Colonic mucosa (tissue), 4 donors: ENCODE data around the gene SCUBE2. TPM values are rescaled to one million over a fixed set of nuclear protein-coding genes. Genes with fewer than 3 reads are reported as not detected.

Source experiments
- DNase-seq: peaks from one replicate; pipeline ENCODE4 v3.0.0-alpha.2; 2020
- H3K27ac ChIP-seq: fragments of 200-600 bp; one replicate; pipeline ENCODE4 v1.8.0; 2021
- H3K27me3 ChIP-seq: fragments of 200-600 bp; one replicate; pipeline ENCODE4 v1.8.0; 2021
- H3K36me3 ChIP-seq: fragments of 200-600 bp; one replicate; pipeline ENCODE4 v1.8.0; 2021
- H3K4me1 ChIP-seq: fragments of 200-600 bp; one replicate; pipeline ENCODE4 v1.8.0; 2021; ENCODE audit warnings: mild to moderate bottlenecking
- H3K4me3 ChIP-seq: fragments of 200-600 bp; one replicate; pipeline ENCODE4 v1.8.0; 2021
- H3K9ac ChIP-seq, 2 donors: one replicate each; pipeline ENCODE4 v1.7.0; 2013; ENCODE audit warnings: control low read depth in 2 of 2, low read depth in 2 of 2, low read length in 2 of 2
- H3K9me3 ChIP-seq: fragments of 200-600 bp; one replicate; pipeline ENCODE4 v1.8.0; 2021
- intact Hi-C: fragments of 100-400 bp; cut with DNase I; formaldehyde crosslinking; loops from one replicate; pipeline ENCODE4 v1.14.1; 2022
- total RNA-seq, 2 donors: library from RNA; stranded (reverse); fragmentation: NEBNext Ultra II Directional in 1 of 2; extraction: Animal tissue kit (Norgen Biotek cat#: 25700) in 1 of 2; gene quantifications; one replicate each; pipeline ENCODE4 v1.2.1, GENCODE V29; 2021
- TF ChIP-seq, protein P1 (sequence below): fragments of 200-600 bp; IDR thresholded peaks from one replicate; pipeline ENCODE4 v1.8.0; 2022; ENCODE audit warnings: antibody characterized with exemption, mild to moderate bottlenecking
- donor health status: healthy.
- donor health status: DM: no; HTN: no; CAD: no.
- donor health status: DM: no; HTN: no; CAD: no.

SCUBE2 gene
- total RNA-seq, 2 donors from 2014 or later, result 2.5 to 7.5 TPM

DNA sequence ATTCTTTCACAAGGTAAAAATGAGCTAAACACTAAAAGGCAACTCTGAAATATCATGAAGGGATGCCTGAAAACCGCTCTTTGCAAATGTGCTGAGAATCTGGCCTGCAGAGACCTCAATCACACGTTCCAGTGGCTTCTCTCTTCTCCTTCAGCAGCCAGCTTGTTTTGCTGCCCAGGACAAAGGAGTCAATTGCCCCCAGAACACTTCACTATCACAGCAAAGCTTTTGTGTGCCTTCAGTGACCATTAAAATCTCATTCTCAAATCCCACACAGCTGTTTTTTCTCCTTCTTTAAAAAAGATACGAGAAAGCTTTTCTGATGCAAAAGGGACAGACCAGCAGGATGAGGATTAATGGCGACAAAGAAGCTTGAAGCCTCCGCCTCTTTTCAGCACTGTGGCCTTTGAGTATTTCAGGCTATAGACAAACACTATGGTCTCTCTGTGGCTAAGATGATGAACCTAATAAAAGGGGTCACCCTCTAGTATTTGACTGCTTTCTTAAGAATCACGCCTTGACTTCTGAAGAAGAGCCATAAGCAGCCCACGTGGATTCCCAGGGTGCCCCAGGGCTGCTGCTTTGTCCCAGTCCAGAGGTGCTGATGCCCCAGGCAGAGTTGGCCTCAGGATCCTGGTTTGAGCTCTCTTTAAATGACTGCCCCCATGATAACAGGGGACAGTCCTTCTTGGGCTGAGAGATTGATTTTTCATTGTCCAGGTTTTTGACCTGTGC, 54.2 kb downstream of the SCUBE2 start:
- Histone ChIP-seq H3K27me3 (no peaks in the 10 kb centered on the region), H3K4me3 (no peak overlapping the region), H3K9ac (no peak overlapping the region), H3K27ac (no peak overlapping the region), H3K36me3 (no peaks in the 10 kb centered on the region), H3K4me1 (no peaks in the 10 kb centered on the region), H3K9me3 (no peaks in the 10 kb centered on the region)
- DNase-seq, result no peak
- TF ChIP-seq, protein P1, sequence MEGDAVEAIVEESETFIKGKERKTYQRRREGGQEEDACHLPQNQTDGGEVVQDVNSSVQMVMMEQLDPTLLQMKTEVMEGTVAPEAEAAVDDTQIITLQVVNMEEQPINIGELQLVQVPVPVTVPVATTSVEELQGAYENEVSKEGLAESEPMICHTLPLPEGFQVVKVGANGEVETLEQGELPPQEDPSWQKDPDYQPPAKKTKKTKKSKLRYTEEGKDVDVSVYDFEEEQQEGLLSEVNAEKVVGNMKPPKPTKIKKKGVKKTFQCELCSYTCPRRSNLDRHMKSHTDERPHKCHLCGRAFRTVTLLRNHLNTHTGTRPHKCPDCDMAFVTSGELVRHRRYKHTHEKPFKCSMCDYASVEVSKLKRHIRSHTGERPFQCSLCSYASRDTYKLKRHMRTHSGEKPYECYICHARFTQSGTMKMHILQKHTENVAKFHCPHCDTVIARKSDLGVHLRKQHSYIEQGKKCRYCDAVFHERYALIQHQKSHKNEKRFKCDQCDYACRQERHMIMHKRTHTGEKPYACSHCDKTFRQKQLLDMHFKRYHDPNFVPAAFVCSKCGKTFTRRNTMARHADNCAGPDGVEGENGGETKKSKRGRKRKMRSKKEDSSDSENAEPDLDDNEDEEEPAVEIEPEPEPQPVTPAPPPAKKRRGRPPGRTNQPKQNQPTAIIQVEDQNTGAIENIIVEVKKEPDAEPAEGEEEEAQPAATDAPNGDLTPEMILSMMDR, result no peak
- intact Hi-C loops, result no loop called here

DNA sequence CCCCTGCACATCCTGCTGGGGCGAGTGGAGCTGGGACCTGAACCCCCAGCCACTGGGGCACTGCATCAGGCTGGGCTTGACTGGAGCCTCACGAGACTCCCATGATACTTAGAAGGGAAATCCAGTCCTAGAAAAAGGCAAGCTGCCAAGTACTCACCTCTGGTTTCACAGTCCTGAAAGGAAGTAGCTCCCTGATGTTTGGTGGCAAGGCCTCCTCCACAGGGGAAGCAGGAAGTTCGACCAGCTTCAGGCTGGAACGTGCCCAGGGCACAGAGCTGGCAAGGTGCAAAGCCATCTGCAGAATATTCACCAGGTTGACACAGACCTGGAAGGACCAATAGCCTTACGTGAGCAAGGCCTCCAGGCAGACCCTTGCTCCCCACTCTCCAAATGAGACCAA, 60.8 kb downstream of the SCUBE2 start:
- TF ChIP-seq, protein P1, result no peak
- Histone ChIP-seq H3K27ac (no peak overlapping the region), H3K27me3 (no peaks in the 10 kb centered on the region), H3K9ac (no peak overlapping the region), H3K4me3 (no peak overlapping the region), H3K36me3 (no peaks in the 10 kb centered on the region), H3K4me1 (no peaks in the 10 kb centered on the region), H3K9me3 (no peaks in the 10 kb centered on the region)
- intact Hi-C loops, result no loop called here
- DNase-seq, result no peak

DNA sequence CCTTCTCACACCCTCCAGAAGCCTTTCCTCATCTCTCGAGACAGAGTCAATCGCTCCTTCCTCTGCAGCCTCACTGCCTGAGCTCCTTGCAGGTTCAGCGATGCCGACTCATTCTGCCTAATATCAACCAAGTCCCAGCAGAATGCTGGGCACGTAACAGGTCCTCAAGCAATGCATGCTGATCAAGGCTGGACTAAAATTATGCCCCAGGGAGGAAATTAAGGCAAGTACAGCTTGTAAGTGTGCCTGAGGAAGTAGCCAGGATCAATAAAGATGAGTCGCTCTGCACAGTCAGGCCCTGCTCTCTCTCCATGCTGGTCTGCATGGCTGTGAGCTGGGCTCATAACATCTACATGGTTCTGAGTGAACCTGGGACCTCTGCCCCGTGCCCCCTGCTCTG, 62.0 kb downstream of the SCUBE2 start:
- no peak for DNase-seq

GRCh38 chr11:9028581-9028980, 62.8 kb downstream of the SCUBE2 start:
- no peaks in the 10 kb centered on the region for H3K9me3 ChIP-seq
- no peak overlapping the region for H3K9ac ChIP-seq
- H3K4me1 ChIP-seq, result no peaks in the 10 kb centered on the region
- H3K36me3 ChIP-seq, result no peaks in the 10 kb centered on the region
- intact Hi-C loops, result no loop called here
- DNase-seq, result no peak
- no peak overlapping the region for H3K4me3 ChIP-seq
- no peaks in the 10 kb centered on the region for H3K27me3 ChIP-seq
- TF ChIP-seq, protein P1, result no peak
- no peak overlapping the region for H3K27ac ChIP-seq

More for the DNA sequence above, 62.0 kb downstream of the SCUBE2 start:
- Histone ChIP-seq H3K4me3 (no peak overlapping the region), H3K27ac (no peak overlapping the region), H3K36me3 (no peaks in the 10 kb centered on the region), H3K9me3 (no peaks in the 10 kb centered on the region), H3K4me1 (no peaks in the 10 kb centered on the region), H3K9ac (no peak overlapping the region), H3K27me3 (no peaks in the 10 kb centered on the region)
- intact Hi-C loops, result no loop called here
- TF ChIP-seq, protein P1, result no peak

DNA sequence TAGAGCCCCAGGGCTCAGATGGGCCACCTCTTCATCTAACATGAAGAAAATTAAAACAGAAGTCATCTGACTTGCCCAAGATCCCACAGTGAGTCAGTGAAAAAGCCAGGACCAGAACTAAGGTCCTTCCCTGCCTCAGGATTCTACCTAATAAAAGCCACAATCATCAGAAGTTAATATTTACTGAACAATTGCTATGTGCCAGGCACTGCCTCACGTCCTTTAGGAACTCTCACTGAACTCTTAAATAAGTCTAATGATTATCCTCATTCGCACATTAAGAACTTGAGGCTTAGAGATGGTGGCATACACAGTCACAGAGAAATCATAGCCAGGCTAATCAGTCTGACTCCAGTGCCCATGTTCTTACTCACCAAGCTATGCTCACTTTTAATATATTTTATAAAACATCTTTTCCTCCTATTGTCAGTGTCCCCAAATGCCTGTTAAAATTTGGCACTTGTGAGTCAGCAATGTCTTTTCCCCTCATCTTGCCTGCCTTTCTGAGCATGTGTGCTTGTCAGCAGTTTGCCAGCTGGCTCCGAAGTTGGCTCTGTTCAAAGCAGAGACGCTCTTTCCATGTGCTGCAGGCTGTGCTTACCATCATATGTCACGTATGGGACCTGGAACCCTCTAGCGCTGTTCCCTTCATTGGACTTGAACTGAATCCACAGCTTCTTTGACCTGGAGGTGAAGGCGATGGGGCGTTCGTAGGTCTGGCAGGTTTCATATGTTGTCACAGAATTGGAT, 66.1 kb downstream of the SCUBE2 start:
- Histone ChIP-seq H3K27me3 (no peaks in the 10 kb centered on the region), H3K9me3 (no peaks in the 10 kb centered on the region), H3K36me3 (no peaks in the 10 kb centered on the region), H3K4me1 (no peaks in the 10 kb centered on the region), H3K9ac (no peak overlapping the region), H3K27ac (no peak overlapping the region), H3K4me3 (no peak overlapping the region)
- DNase-seq, result no peak
- intact Hi-C loops, result no loop called here
- TF ChIP-seq, protein P1, result no peak
